Measurements from ENCODE around the gene ARID1B.

The ARID1B gene

GRCh38 chr6:157162766-157163433, 385.7 kb downstream of the ARID1B start:
- H3K36me3 ChIP-seq (ENCODE audit: control insufficient read depth, insufficient read depth, low read length) = no peaks in the 10 kb centered on the region
- no peaks in the 10 kb centered on the region for H3K4me1 ChIP-seq (ENCODE audit: control insufficient read depth, insufficient read depth, low read length)
- H3K27ac ChIP-seq (ENCODE audit: low read depth, low read length) = no peak overlapping the region
- H3K27me3 ChIP-seq (ENCODE audit: control insufficient read depth, insufficient read depth, low read length) = no peaks in the 10 kb centered on the region
- no peak overlapping the region for H3K4me3 ChIP-seq (ENCODE audit: low read length)
- no peak overlapping the region for H3K9ac ChIP-seq (ENCODE audit: low read length)

DNA sequence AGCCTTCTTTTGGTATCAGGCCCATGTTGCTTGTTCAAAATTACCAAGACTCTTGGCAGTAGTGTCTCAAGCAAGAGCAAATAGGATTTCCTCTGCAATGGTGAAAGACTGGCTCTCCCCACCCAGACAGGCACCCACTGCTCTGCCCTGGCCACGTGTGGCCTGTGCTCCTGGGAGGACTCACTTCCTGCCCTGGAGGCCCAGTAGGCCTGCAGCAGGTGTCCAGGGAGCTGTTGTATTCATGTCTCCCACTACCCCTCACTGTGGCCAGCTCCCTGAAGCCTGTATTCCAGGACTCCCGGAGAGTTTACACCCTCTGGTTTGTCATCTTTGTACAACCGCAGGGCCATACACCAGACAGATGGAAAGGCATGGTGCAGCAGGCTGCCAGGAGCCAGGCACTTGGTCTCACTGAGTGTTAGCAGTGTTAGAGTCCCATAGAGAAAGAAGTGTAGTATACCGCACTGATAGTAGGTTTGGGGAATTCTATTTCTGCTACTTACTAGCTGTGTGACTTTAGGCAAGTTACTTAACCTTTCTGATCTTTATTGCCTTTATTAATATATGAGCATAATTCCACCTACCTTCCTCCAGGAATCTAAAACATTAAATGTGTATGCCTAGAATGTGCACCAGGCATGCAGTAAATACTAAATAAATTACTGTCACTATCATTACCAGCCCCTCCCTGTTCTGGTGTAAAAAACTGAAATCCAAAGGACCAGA, 386.4 kb downstream of the ARID1B start:
- H3K4me3 ChIP-seq (ENCODE audit: low read length) = no peak overlapping the region
- no peaks in the 10 kb centered on the region for H3K36me3 ChIP-seq (ENCODE audit: control insufficient read depth, insufficient read depth, low read length)
- H3K27me3 ChIP-seq (ENCODE audit: control insufficient read depth, insufficient read depth, low read length) = no peaks in the 10 kb centered on the region
- H3K9ac ChIP-seq (ENCODE audit: low read length) = no peak overlapping the region
- H3K27ac ChIP-seq (ENCODE audit: low read depth, low read length) = no peak overlapping the region
- no peaks in the 10 kb centered on the region for H3K4me1 ChIP-seq (ENCODE audit: control insufficient read depth, insufficient read depth, low read length)

GRCh38 chr6:157164972-157165371, 387.8 kb downstream of the ARID1B start:
- no peaks in the 10 kb centered on the region for H3K4me1 ChIP-seq (ENCODE audit: control insufficient read depth, insufficient read depth, low read length)
- H3K27ac ChIP-seq (ENCODE audit: low read depth, low read length) = no peak overlapping the region
- no peaks in the 10 kb centered on the region for H3K27me3 ChIP-seq (ENCODE audit: control insufficient read depth, insufficient read depth, low read length)
- no peak overlapping the region for H3K4me3 ChIP-seq (ENCODE audit: low read length)
- no peak overlapping the region for H3K9ac ChIP-seq (ENCODE audit: low read length)
- peaks cover 3% of the 10 kb centered on the region for H3K36me3 ChIP-seq (ENCODE audit: control insufficient read depth, insufficient read depth, low read length)

- Histone ChIP-seq H3K27ac (ENCODE audit: low read depth, low read length) (no peak overlapping the region), H3K4me1 (ENCODE audit: control insufficient read depth, insufficient read depth, low read length) (no peaks in the 10 kb centered on the region), H3K9ac (ENCODE audit: low read length) (no peak overlapping the region), H3K4me3 (ENCODE audit: low read length) (no peak overlapping the region), H3K27me3 (ENCODE audit: control insufficient read depth, insufficient read depth, low read length) (no peaks in the 10 kb centered on the region), H3K36me3 (ENCODE audit: control insufficient read depth, insufficient read depth, low read length) (peaks cover 3% of the 10 kb centered on the region)
Observed at GRCh38 chr6:157166784-157167183, 389.6 kb downstream of the ARID1B start.

DNA sequence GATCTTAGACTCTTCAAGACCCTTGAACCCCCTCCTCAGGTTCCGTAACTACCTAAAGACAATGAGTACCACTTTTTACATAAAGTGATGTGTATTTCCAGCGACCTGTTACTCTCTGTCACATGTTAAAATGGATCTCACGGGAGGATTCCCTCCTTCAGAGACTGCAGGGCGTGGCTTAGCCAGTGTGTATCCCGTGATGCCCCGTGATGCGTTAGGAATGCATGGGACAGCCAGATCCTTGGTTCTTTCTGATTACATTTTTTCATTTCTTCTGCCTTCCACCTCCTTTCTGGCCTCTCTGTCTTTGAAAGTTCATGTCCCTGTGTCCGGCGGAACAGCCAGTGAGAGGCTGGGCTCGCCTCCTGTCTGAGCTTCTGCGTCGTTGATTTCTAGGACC, 390.7 kb downstream of the ARID1B start:
- no peaks in the 10 kb centered on the region for H3K27me3 ChIP-seq (ENCODE audit: control insufficient read depth, insufficient read depth, low read length)
- H3K4me3 ChIP-seq (ENCODE audit: low read length) = no peak overlapping the region
- H3K4me1 ChIP-seq (ENCODE audit: control insufficient read depth, insufficient read depth, low read length) = no peaks in the 10 kb centered on the region
- H3K9ac ChIP-seq (ENCODE audit: low read length) = no peak overlapping the region
- no peak overlapping the region for H3K27ac ChIP-seq (ENCODE audit: low read depth, low read length)
- H3K36me3 ChIP-seq (ENCODE audit: control insufficient read depth, insufficient read depth, low read length) = peaks cover 3% of the 10 kb centered on the region

DNA sequence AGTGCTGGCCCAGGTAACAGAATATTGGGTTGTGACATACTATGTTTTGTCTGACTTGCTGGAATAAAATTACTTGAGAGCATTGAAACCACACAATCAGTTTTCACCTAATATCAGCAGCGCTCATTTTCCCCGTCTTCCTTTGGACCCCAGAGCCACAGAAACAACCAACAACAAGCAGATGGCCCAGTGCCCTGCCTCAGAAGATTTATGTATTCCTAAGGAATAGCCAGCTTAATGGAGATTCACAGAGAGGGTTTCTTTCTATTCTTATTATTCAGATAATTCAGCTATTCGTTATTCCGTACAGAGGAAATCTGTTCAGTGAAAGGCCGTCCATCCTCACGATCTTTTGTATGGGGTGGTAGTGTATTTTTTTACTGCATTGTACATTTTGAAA, 391.3 kb downstream of the ARID1B start:
- Histone ChIP-seq H3K36me3 (ENCODE audit: control insufficient read depth, insufficient read depth, low read length) (peaks cover 3% of the 10 kb centered on the region), H3K9ac (ENCODE audit: low read length) (no peak overlapping the region), H3K4me3 (ENCODE audit: low read length) (no peak overlapping the region), H3K27ac (ENCODE audit: low read depth, low read length) (no peak overlapping the region), H3K4me1 (ENCODE audit: control insufficient read depth, insufficient read depth, low read length) (no peaks in the 10 kb centered on the region), H3K27me3 (ENCODE audit: control insufficient read depth, insufficient read depth, low read length) (no peaks in the 10 kb centered on the region)

DNA sequence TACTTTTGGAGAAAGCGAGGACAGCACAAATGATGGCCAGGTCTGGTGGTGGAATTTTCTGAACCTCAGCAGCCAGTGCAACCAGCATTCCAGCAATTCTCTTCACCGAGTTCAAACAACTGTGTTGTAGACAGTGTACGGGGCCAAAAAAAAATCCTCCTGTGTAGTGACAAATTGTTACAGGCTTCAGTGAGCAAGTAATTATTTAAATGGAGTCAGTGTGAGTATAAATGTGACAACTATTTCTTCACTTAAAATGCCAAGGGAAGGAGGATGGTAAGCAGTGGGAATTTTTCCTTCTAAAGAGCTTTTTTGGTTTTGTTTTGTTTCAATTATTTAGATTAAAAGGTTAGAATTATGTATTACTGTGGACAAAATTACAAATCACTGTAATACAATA, 392.0 kb downstream of the ARID1B start:
- no peaks in the 10 kb centered on the region for H3K27me3 ChIP-seq (ENCODE audit: control insufficient read depth, insufficient read depth, low read length)
- no peaks in the 10 kb centered on the region for H3K4me1 ChIP-seq (ENCODE audit: control insufficient read depth, insufficient read depth, low read length)
- H3K4me3 ChIP-seq (ENCODE audit: low read length) = no peak overlapping the region
- H3K36me3 ChIP-seq (ENCODE audit: control insufficient read depth, insufficient read depth, low read length) = peaks cover 3% of the 10 kb centered on the region
- no peak overlapping the region for H3K9ac ChIP-seq (ENCODE audit: low read length)
- H3K27ac ChIP-seq (ENCODE audit: low read depth, low read length) = no peak overlapping the region

GRCh38 chr6:157169656-157170055, 392.5 kb downstream of the ARID1B start:
- Histone ChIP-seq H3K36me3 (ENCODE audit: control insufficient read depth, insufficient read depth, low read length) (peaks cover 3% of the 10 kb centered on the region), H3K4me1 (ENCODE audit: control insufficient read depth, insufficient read depth, low read length) (no peaks in the 10 kb centered on the region), H3K9ac (ENCODE audit: low read length) (no peak overlapping the region), H3K4me3 (ENCODE audit: low read length) (no peak overlapping the region), H3K27ac (ENCODE audit: low read depth, low read length) (no peak overlapping the region), H3K27me3 (ENCODE audit: control insufficient read depth, insufficient read depth, low read length) (no peaks in the 10 kb centered on the region)

DNA sequence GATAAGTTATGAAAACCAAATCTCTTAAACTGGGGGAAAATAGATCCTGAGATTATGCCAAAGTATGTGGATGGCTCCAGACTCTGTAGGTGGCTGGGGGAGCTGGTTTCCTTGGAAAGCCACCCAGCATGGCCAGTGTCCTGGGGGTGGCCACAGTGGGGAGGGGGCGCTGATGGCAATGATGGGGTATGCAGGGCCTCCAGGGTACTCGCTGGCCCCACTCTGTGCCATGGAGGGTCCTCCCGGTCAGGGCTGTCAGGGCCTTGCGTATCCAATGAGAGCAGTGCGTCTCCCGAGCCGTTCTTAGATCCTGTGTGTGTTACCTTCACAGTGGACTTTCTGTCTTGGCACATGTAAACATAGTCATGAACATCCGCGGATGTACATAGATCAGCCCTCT, 393.4 kb downstream of the ARID1B start:
- H3K4me1 ChIP-seq (ENCODE audit: control insufficient read depth, insufficient read depth, low read length) = no peaks in the 10 kb centered on the region
- no peak overlapping the region for H3K9ac ChIP-seq (ENCODE audit: low read length)
- no peaks in the 10 kb centered on the region for H3K27me3 ChIP-seq (ENCODE audit: control insufficient read depth, insufficient read depth, low read length)
- no peak overlapping the region for H3K4me3 ChIP-seq (ENCODE audit: low read length)
- no peak overlapping the region for H3K27ac ChIP-seq (ENCODE audit: low read depth, low read length)
- H3K36me3 ChIP-seq (ENCODE audit: control insufficient read depth, insufficient read depth, low read length) = peaks cover 3% of the 10 kb centered on the region

DNA sequence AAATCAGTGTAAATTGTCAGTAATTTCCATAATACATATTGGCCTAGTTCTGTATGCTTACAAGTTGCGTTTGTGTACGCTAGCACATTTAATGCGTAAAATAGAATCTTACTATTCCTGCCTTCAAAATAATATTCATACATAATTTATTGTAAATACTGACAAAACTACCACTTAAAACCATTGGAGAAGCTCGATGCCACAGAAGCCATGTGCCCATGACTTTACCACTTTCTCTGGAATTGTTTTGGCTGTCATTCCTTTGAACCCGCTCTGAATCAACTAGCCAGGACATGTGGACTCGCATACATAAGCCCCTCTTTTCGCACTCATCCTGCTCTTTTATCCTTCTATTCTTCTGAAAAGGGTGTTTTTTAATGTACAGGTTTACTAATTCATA, 394.6 kb downstream of the ARID1B start:
- H3K9ac ChIP-seq (ENCODE audit: low read length) = no peak overlapping the region
- no peaks in the 10 kb centered on the region for H3K27me3 ChIP-seq (ENCODE audit: control insufficient read depth, insufficient read depth, low read length)
- H3K4me1 ChIP-seq (ENCODE audit: control insufficient read depth, insufficient read depth, low read length) = no peaks in the 10 kb centered on the region
- H3K36me3 ChIP-seq (ENCODE audit: control insufficient read depth, insufficient read depth, low read length) = peaks cover 3% of the 10 kb centered on the region
- no peak overlapping the region for H3K27ac ChIP-seq (ENCODE audit: low read depth, low read length)
- H3K4me3 ChIP-seq (ENCODE audit: low read length) = no peak overlapping the region

GRCh38 chr6:157172231-157172701, 395.1 kb downstream of the ARID1B start:
- H3K36me3 ChIP-seq (ENCODE audit: control insufficient read depth, insufficient read depth, low read length) = peaks cover 3% of the 10 kb centered on the region
- H3K27me3 ChIP-seq (ENCODE audit: control insufficient read depth, insufficient read depth, low read length) = no peaks in the 10 kb centered on the region
- no peak overlapping the region for H3K4me3 ChIP-seq (ENCODE audit: low read length)

GRCh38 chr6:157172830-157173536, 395.8 kb downstream of the ARID1B start:
- Histone ChIP-seq H3K4me3 (ENCODE audit: low read length) (no peak overlapping the region), H3K27ac (ENCODE audit: low read depth, low read length) (no peak overlapping the region), H3K36me3 (ENCODE audit: control insufficient read depth, insufficient read depth, low read length) (peaks cover 3% of the 10 kb centered on the region), H3K4me1 (ENCODE audit: control insufficient read depth, insufficient read depth, low read length) (no peaks in the 10 kb centered on the region), H3K9ac (ENCODE audit: low read length) (no peak overlapping the region), H3K27me3 (ENCODE audit: control insufficient read depth, insufficient read depth, low read length) (no peaks in the 10 kb centered on the region)

More at GRCh38 chr6:157172231-157172701, 395.1 kb downstream of the ARID1B start:
- Histone ChIP-seq H3K9ac (ENCODE audit: low read length) (no peak overlapping the region), H3K4me1 (ENCODE audit: control insufficient read depth, insufficient read depth, low read length) (no peaks in the 10 kb centered on the region), H3K27ac (ENCODE audit: low read depth, low read length) (no peak overlapping the region)

Measured in rectal smooth muscle tissue (tissue), 1 donor.